Stimulated activated CD8-positive, alpha-beta memory T cell treated with anti-CD3 and anti-CD28 coated beads, Interleukin-12 subunit alpha, Interleukin-12 subunit beta, amount 100 ng/mL, for 24 hours (primary cell): ENCODE results near the gene NFE2L2.
"Not testable (repeated sequence)": the region's sequence is repeated elsewhere in the genome, so short reads cannot be mapped to it uniquely, and the experiment has no call there.

ENCODE experiments used
- DNase-seq: peaks from one replicate; pipeline ENCODE4 v3.0.0-alpha.2; 2020; ENCODE audit errors: extremely low read depth

NFE2L2 gene

DNA sequence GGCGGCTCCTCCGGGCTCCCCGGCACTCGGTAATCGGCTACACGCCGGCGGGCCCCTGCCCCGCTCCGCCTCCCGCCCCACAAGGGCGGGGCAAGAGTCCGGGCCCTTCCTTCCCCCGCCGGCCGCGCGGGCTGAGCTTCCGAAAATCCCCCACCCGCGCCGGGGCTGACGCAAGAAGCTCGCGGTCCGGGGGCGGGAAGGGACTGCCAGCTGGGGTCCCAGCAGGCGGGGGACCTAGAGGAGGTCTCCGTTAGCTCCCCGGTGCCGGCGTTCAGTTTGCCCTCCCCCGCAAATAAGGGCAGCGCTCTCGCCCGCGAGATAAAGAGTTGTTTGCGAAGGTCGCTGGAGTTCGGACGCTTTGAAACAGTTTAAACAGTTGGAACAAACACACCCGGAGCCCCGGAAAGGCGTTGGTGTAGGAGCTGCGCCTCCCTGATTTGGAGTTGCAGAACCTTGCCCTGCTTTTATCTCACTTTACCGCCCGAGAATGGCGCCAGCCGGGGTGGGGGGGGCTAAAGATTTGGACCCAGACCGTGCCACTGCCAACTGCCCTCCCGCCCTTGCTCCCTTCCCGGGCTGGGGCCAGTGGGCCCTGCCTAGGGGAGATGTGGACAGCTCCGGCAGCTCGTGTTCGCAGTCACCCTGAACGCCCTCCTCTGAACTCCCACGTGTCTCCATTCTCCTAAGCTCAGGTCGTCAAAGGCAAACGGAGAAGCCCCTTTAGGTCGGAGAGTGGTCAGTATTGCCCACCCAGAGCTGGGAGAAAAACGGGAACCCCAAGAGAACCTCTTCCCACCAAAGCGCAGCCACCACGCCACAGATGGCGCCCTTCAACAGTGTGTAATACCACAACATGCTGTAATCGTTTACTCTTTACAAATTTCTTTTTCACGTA, at the start of gene NFE2L2:
Gene NFE2L2, minus strand, starts transcription at position 35 of the 895 bp plus-strand sequence. CDS start 151 bp downstream, outside the sequence.
- DNase-seq, result peak; percentile 90

DNA sequence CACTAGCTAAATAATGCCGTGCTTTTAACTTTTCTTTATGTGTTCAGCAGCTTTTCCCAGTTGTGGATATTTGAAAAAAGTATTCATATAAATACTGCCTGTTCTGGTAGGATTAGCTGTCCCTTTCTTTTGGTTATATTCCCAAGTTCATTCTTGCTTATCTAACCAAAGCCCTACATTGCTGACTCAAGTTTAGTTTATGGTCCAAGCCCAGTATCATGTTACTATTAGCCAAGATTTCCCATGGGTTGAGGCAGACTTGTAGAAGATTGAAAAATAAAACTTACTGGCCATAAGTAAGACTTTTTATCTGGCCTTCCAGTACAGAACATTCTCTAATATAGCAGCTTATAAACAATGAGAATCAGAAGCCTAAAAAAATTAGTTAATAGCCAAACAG, 49.7 kb upstream of the NFE2L2 start:
- DNase-seq, result no peak

DNA sequence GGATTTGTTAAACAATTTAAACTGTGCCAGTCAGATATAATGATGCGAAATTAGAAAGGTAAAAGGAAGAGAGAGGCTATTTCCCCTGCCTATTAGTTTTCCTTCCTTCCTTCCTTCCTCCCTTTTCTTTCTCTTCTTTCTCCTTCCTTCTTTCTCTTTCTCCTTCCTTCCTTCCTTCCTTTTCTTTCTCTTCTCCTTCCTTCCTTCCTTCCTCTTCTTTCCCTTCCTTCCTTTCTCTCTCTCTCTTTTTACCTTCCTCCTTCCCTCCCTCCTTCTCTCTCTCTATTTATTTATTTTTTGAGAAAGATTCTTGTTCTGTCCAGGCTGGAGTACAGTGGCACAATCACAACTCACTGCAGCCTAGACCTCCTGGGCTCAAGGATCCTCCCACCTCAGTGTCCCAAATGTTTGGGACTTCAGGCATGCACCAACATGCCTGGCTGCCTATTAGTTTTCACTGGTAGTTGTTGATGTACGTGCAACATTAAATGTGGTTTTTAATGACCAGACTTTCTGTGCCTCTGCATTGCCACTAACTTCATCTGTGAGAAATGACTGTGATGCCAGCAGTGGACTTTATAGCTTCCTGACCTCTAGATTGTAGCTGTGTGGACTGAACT, 48.7 kb upstream of the NFE2L2 start:
- DNase-seq, result no peak

DNA sequence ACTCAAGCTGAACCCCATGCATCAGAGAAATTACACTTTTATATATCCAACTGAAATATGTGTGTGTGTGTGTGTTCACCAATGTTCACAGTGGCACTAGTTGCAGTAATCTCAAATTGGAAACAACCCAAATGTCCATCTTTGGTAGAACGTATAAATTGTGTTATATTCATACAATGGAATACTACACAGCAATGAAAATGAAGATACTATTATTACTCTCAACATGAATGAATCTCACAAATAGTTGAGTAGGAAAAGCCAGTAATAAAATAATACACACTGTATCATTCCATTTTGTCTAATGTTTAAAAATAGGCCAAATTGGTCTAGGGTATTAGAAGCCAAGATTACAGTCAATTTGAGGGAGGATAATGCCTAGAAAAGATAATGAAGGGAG, 48.0 kb upstream of the NFE2L2 start:
- no peak for DNase-seq

DNA sequence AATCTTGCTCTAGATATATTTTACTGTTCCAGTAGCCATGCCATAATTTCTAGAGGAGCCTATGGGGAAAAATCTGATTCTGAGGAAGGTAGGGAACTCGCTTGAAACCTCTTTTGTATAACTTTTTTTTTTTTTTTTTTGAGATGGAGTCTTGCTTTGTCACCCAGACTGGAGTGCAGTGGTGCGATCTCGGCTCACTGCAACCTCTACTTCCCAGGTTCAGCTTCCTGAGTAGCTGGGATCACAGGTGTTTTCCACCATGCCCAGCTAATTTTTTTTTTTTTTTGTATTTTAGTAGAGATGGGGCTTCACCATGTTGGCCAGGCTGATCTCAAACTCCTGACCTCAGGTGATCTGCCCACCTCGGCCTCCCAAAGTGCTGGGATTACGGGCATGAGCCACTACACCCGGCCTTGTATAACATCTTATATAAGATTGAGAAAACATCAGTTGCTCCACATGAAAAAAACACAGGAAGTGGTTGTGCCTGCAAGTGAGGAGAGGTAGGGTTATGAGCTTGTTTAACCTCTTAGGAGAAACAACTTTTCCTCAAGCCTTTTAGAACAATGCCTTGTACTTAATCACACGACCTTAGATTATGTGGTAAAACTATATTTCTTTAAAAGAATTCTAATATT, 45.3 kb upstream of the NFE2L2 start:
- DNase-seq, result not testable (repeated sequence)

DNA sequence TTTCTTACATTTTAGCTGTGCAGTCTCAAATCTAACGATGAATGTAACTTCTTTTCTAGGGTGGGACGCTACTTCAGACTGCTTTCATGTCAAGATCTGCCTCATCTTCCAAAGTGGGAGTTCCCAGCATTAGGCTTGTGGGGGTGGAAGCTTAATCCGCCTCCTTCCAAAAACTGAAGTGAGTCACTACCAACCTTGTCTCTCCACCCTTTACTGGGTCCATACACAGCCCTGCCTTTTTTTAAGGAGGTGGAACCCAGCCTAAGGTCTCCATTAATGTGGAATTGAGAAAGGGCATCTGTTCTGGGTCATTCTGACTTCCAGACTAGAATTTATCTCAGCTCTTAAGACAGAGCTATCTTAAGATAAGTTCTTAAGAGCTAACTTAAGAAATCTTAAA, 42.0 kb upstream of the NFE2L2 start:
- no peak for DNase-seq

DNA sequence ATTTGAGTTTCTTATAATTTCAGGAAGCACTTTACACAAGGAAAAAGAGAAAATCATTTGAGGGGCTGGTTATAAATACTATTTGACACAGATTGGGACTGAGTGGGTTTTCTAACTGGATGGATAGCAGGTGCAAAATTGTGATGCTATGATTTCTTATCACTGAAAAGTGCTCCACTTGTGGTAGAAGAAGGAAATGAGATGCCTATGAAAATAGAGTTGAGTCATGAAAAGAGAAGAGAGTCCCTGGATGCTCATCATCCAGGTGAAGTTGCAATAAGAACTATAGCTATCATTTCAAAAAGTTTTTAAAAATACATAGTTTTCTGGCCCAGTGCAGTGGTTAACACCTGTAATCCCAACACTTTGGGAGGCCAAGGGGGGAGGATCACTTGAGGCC, 39.4 kb upstream of the NFE2L2 start:
- no peak for DNase-seq

DNA sequence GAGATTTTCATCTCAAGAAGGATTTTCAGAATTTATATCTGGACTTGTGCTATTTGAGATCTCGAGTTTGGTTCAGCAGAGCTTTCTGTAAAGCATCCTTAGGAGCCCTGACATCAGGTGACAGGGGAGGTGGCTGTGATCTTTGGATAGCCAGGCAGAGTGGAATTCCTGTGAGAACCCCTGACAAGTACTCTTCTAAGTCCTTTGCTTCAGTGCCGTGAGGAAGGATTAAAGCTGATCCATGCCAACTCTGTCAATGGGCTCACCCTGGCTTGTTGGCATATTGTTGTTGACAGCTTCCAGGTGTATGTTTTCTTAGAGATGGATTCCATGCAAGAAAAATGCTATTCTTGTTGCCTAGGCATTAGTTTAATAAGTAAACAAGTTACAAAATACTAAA, 38.0 kb upstream of the NFE2L2 start:
- no peak for DNase-seq

DNA sequence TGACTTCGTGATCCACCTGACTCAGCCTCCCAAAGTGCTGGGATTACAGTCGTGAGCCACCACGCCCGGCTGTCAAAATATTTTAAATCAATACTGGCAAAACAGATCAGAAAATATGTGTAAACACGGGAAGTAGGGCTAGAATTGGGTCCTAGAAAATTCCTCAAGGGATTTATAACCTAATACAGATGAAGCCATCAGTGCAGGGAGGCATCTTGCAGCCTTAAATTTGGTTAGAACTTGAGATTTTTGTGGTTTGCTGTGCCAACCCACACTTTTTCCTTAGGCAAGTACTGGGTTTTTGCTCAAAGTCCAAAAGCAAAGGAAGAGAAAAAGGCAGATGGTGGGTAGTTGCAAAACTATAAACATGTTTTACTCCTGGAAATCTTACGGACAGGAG, 33.7 kb upstream of the NFE2L2 start:
- no peak for DNase-seq

DNA sequence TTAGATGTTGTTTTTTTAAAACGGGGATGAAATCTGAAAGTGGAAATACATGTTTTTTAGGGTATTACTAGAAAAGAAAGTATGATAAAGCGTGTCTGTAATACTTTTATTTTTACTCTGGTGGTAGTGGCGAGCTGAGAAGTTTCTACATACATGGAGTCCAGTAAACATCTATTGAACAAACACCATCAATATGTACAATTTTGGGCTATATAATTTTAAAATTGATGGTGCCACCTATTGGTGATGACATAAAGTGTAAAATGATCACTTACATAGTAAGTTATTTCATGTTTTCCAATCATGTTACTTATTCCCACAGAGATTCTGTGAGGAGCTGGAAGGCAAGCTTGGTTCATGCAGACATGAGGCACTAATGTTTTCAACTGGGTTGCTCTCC, 31.5 kb upstream of the NFE2L2 start:
- no peak for DNase-seq

DNA sequence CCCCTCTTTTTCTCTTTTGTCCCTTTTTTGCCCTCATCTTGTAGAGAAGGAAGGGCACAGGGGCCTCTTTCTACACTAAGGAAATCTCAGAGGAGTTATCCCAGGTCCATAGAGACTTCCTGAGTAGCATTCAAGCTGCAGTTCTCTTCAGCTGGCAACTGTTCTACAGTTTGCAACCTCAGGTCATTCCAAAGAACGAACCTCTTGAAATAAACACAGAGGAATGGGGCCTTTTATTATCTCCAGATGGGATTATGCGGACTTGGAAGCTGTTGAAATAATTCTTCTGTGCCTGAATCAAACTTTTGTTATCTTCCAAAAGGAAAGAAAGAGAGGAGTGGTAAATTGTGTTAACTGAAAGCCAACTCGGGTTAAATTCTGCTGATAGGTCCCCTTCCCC, 31.0 kb upstream of the NFE2L2 start:
- no peak for DNase-seq

DNA sequence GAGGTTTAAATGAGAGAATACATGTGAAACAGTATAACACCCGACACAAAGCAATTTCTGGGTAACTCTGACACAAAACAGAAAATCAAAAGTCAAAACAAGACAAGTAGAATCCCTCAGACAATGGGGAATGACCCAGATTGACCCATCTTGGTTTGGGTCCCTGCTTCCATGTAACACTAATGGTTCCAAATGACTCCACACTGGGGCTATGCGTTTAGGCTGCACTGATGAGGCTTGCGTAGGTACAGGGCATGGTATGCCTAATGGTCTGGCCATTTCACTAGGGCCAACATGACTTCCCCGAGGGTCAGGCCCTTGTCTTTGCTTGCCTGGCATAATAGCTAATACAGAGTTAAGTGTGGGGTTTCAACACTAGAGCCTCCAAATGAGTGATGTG, 27.2 kb upstream of the NFE2L2 start:
- DNase-seq, result no peak

DNA sequence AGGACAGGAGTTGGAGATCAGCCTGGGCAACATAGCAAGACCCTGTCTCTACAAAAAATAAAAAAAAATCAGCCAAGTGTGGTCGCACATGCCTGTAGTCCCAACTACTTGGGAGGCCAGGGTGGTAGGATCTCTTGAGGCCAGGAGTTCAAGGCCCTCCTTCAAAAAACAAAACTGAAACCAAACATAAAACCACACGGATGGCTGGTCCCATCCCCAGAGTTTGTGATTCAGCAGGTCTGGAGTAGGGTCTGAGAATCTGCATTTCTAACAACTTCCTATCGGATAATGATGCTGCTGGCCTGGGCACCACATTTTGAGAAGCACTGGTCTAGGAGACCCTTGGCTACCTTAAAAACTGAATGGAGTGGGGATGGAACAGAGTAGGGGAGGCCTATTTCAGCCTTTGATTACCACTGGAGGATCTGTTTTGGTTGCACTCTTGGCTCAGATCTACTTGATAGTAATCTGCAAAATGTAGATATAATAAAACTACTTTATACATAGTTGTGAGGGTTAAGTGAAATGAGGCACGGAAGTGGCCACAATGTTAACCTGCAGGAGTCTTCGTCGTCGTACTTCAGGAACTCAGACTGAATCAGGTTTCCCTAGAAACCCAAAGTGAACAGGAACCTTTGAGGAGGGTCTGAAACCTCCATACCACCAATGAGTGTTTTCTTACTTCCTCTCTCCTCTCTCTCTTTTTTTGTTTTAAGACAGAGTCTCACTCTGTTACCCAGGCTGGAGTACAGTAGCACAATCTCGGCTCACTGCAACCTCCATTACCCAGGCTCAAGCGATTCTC, 25.5 kb upstream of the NFE2L2 start:
- no peak for DNase-seq

DNA sequence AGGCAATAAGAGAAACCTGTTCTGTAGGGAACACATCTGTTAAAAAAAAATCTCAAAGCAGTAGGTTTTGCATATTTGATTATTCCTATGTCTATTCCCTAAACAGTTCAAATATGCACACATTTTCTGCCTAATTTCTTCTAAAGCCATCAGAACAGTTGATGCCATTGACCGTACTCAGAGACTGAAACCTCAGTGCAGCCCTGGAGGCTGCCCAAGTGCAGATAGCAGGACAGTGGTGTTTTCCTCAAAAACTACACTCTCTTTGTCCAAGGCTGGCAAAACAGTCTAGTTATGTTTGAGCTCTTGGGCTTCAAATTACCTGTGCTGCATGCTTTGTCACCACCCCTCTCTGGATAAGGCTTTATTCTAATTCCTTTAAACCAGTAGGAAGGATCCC, 23.3 kb upstream of the NFE2L2 start:
- DNase-seq, result no peak

DNA sequence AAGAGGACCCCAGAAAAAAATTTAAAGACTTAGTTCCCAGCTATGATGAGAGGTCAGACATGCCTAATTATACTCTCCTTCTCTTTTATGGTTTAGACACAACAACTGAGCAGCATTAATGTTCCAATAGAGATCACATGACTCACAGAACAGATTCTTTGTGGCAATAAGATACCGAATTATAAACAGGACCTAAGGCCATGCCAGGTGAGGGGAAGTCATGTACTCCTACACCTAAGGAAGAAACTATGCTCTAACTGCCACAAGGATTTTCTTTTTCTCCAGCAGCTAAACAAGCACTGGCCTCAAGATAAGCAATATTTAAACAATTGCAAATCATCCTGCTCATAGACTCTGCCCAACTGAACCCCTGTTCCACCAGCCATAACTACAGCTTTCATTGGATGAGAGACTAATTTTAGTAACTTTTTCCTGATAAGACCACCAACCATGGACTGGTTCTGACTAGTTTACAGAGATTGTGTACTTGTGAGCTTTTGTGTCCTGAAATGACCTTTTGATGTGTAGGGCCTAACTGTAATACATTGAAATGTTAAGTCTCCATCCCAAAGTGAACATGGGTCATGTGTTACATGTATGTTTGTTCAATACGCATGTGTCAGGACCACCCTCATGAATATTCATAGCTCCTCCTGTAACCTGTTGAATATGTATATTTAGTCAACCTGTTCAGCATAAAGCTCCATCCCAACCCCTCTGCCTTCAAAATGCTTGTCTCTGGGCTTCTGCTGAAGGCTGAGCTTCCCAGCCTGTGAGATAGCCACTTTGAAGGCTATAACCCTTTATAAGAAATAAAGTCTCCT, 21.6 kb upstream of the NFE2L2 start:
- DNase-seq, result no peak

DNA sequence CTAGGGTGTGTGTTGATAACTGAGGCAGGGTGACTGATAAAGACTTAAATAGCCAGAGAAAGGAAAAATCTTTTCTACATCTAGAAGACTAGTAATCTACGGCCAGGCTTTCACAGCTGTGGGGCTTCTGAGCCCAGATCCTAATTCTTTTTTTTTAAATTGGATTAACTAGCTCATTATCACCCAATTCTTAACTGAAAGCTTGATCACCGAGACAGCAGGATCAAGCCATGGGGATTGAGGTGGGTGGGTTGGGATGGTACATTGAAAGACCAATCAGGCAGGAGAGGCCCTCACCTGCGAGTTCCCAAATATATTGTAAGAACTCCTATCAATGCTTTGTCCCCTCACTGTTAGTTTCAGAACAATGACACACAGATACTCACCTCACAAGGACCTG, 20.0 kb upstream of the NFE2L2 start:
- DNase-seq, result no peak

DNA sequence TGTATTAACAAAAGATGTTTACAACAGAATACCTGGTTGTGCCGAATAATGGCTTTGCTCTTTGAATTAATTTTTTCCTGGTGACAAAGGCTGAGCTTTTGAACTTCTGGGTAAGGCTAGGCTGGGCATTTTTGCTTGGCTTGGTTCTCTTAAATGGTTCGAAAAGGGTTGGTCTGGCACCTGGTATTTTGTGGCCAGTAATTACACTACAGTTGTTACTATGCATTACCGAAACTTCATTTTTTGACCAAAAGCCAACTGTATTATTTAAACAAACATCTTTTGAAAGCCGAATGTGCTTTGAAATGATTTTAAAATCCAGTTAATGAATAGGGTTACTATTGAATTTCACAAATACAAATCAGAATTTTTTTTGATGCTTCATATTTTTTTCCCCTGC, 19.4 kb upstream of the NFE2L2 start:
- no peak for DNase-seq

DNA sequence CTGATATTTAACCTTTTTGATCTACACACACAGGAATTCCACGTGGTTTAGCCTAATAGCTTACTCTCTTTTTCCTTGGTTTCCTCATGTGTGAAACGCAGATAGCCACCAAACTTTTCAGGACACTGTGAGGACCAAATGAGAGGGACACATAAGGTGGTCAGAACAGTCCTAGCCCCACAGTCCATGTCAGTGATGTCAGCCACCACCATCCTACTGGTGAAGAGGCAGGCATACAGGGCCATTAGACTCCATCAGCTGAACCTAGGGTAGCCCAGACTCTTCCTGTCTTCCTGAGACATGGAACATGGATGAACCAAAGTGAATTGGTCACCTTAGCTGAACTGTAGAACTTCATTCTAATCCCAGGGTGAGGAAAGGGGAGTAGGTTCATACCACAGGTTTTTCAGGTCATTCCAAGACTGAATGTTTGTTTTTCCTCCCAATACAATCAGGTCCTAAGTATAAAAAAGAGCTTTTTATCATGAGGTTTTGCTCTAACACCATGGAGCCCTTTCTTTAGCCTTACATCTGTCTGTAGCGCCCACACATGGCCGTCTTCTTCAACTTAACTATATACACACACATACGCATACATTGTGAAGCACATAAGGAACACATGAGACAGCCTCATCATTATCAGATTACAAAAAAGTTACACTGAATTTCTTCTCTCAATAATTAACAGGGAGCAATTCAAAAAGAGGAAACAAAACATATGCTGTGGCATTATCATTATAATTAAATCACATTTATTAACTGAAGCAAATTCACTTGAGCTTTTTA, 18.5 kb upstream of the NFE2L2 start:
- DNase-seq, result no peak

DNA sequence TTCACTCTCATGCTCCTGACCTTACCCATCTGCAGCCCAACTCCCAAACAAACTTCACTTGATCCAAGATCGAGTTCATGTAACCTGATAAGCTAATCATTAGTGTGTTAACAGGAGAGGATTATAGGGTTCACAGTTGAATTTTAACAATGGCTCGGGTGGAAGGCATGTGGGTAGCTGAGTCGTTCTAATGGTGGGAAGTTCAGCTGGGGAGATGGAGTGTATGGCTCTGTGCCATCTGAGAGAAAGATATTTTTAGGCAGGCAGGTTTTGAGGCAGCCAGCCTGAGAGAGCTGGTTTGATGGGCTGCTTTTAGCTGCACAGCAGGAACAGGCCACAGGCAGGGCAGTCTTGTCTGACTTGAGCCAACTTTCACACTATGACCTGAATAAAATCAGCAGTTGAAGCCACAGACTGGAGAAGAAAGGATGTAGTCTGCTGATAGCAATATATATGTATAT, 17.7 kb upstream of the NFE2L2 start:
- no peak for DNase-seq
